ENCODE data around the gene CLDN5.

The CLDN5 gene

DNA sequence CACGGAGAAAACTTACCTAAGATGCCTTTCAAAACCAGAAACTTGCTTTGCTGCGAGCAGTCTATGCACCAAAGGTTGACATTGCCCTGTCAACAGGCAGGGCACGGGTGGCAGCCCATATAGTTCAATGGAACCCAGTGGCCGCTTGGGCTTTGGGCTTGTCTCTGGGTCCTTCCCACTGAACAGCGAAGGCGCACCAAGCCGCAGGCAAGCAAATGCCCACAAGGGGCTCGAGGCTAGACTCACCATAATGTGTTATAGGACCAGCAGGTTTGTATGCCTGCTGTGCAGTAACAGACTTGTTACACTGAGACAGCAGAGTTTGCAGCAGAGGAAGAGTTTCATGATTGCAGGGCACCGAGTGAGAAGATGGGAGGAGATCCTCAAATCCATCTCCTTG is 20.3 kb downstream of the CLDN5 start:
- DNase-seq (ENCODE audit: low read depth) = no peak

GRCh38 chr22:19503367-19503766 is 20.8 kb downstream of the CLDN5 start:
- DNase-seq (ENCODE audit: low read depth) = no peak

GRCh38 chr22:19501897-19502447 is 22.2 kb downstream of the CLDN5 start:
- DNase-seq (ENCODE audit: low read depth) = no peak

DNA sequence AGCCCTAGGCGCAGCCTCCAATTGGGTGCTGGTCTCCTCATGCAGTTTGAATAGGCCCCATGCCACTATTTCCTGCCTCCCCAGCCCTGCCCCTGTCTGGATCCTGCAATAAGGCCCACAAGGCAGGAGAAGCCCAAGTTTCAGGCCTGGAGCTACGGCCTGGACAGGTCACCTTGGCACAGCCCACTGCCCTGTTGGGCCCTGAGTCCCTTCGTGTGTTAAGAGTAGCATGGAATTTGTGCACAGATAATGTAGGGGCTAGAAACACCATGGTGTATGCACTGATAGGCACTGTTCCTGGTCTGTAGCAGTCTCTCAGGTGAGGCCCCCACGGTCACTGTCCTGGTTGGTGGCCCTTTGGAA is 24.3 kb downstream of the CLDN5 start:
- no peak for DNase-seq (ENCODE audit: low read depth)

- no peak for DNase-seq (ENCODE audit: low read depth)
Measured at GRCh38 chr22:19499236-19499879, 24.9 kb downstream of the CLDN5 start.

DNA sequence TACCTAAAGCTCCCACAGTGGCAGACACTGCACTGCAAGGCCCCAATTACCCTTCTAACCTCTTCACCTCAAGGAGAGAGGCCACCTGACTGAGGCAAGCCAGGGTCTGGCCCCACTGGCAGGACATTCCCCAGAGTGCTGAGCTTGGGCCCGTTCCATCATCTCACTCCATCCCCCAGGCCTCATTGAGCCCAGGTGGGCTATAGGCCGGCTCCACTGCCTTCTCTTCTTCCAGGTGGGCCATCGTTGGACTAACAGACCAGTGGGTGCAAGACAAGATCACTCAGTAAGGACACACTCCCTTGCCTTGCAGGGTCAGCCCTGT is 25.4 kb downstream of the CLDN5 start:
- no peak for DNase-seq (ENCODE audit: low read depth)

GRCh38 chr22:19498154-19498865 is 25.9 kb downstream of the CLDN5 start:
- DNase-seq (ENCODE audit: low read depth) = no peak

DNA sequence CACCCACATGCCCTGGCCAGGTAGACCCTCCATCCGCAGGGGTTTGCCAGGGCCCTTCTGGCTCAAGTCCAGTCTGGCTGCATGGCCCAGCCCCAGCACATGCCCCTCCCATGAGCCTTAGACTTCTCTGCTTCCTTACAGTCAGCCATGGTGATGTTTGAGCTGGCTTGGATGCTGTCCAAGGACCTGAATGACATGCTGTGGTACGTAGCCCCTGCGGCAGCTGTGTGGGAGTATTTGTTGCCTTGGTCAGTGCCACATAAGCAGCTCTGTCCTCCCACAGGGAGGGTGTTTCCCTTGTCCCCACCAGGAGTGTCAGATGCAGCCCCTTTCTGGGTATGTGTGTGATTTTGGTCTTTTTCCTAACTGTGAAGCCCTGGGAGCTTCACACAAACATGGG is 27.0 kb downstream of the CLDN5 start:
- no peak for DNase-seq (ENCODE audit: low read depth)

DNA sequence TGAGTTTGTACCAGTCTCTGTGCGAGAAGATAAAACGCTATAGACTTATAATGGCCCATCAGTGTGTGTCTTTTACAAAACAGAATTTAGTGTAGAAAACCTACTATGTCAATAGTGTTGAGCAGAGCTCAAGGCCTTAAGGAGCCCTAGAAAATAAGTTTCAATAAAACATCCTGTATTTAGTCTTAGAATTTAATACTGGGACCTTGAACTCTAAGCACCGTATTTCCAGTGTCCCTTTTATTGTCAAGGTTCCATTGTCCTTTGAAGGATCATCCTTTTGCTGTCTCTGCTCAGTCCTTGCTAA is 27.9 kb downstream of the CLDN5 start:
- no peak for DNase-seq (ENCODE audit: low read depth)

- no peak for DNase-seq (ENCODE audit: low read depth)
Measured at GRCh38 chr22:19495562-19496323, 28.5 kb downstream of the CLDN5 start.

- DNase-seq (ENCODE audit: low read depth) = no peak
Measured at GRCh38 chr22:19494676-19495173, 29.5 kb downstream of the CLDN5 start.

DNA sequence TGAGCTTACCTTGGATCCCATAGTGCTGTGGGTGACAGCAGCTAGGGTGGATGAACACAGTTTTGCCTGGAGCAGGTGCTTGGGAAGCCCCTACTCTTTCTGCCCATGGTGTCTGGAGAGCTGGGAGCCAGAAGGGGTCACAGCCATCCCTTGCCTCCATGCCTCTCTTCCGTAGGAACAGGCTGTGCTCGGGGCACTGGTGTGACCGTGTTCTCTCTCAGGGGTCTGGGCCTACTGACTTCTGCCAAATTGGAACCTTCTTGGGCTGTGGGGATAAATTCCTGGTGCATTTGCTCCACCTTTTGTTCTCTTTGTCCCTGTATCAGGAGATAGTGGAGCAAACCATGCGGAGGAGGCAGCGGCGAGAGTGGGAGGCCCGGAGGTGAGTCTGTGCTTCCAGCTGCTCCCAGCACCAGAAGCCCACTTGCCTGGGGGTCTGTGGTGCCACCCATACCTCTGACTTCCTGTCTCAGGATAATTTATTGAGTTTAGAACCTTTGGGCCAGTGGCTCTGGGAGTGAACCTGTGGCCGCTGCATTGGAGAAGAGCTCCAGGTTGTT is 30.1 kb downstream of the CLDN5 start:
- no peak for DNase-seq (ENCODE audit: low read depth)

DNA sequence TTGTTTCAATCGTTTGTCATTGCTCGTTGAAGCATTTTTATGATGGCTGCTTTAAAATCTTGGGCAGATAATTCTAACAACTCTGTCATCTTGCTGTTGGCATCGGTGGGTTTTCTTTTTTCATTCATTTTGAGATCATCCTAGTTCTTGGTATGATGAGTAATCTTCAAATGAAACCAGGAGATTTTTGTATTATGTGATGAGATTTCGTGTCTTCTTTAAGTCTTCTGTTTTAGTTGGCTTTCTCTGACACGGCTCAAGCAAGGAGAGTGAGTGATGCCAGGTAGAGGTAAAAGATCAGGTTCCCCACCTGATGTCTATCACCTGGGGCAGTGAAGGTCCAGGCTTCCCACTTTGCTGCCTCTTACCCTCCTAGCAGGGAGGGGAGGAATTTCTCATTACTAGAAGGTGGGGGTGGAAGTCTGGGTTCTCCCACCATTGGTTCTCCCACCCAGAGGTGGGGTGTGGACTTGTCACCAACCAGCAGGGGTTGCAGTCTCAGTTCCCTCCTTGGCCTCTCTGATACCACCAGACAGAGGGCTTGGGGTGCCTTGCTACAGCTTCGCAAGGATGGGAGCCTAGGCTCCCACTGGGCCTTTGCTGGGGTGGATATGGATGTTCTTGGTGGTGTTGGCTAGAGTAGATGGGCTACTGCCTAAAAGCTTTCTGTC is 31.6 kb downstream of the CLDN5 start:
- DNase-seq (ENCODE audit: low read depth) = no peak

DNA sequence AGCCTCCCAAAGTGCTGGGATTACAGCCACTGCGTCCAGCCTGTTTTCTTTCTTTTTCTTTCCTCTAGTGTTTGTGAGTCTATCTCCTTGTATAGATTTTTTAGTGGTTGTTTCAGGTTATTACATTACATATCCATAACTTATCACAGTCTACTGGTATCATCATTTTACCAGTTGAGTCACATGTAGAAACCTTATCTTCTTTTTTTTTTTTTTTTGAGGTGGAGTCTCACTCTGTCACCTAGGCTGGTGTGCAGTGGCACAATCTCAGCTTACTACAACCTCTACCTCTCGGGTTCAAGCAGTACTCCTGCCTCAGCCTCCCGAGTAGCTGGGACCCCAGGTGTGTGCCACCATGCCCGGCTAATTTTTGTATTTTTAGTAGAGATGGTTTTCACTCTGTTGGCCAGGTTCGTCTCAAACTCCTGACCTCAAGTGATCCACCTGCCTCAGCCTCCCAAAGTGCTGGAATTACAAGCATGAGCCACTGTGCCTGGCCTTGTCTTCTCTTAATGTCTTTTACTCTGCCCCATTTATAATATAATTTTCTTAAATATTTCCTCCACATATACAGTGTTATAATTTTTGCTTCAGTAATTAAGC is 33.5 kb downstream of the CLDN5 start:
- DNase-seq (ENCODE audit: low read depth) = no peak

DNA sequence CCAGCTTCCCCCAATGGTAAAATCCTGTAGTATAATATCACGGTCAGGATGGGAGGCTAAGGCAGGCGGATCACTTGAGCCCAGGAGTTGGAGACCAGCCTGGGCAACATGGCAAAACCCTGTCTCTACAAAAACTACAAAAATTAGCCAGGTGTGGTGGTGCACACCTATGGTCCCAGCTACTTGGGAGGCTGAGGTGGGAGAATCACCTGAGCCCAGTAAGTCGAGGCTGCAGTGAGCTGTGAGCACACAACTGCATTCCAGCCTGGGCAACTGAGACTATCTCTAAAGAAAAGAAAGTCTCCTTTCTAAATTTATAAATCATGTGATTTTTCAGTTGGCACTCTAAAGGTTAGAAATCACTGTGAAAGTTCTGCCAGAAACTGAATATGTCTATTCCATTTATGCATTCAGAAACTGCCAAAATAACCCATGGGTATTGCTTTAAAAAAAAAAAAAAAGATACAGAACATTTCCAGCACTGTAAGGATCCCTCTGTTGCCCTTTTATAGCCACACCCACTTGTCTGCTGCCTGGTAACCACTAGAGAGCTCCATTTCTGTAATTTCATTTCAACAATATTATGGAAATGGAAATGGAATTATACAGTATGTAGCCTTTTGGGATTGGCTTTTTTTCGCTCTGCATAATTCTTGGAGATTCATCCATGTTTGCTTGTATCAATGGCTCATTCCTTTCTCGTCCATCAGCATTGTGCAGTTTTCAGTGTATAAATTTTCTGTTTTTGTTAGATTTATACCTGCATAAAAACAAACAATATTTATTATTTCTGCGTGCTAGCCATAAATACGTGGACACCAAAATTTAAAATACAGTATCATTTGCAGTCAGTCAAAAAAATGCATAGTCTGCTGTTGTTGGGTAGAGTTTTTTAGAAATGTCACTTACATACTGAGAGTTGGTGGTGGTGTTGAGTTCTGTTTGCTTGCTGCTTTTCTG is 35.0 kb downstream of the CLDN5 start:
- DNase-seq (ENCODE audit: low read depth) = no peak

GRCh38 chr22:19488285-19488684 is 35.9 kb downstream of the CLDN5 start:
- no peak for DNase-seq (ENCODE audit: low read depth)

- no peak for DNase-seq (ENCODE audit: low read depth)
Measured at GRCh38 chr22:19483481-19484244, 40.5 kb downstream of the CLDN5 start.

DNA sequence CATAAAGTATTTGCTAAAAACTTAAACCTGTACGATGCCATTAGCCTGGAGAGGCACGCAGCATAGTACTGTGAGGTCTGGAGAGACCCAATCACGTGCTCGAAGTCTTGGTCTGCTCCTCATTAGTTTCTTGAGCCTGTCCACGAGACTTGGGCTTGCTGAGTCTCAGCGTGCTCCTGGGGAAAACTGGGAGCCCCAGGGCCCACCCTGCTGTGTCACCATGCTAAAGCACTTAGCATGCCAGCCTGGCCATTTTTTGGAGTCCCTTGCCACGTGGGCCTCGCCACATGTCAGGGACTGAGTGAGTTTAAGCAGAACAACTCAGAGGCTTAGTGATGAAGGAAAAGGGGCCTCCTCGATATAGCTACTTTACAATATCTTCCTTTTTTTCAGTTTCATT is 41.9 kb downstream of the CLDN5 start:
- no peak for DNase-seq (ENCODE audit: low read depth)

DNA sequence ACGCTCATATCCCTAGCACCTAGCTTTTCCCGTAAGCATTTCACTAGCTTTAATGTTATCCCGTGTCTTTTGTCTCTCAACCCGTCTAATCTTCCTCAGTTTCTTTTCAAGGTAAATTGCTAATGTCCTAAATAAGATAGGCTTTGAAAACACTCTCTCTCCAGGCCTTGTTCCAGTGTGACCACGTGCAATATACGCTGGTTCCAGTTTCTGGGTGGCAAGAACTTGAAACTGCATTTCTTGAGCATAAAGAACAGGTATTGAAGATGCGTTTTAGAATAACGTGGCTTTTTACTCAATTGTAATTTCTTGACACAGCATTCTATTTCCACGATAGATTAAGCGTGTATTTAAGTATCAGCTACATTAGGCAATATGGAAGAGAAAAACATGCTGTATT is 43.4 kb downstream of the CLDN5 start:
- no peak for DNase-seq (ENCODE audit: low read depth)

- DNase-seq (ENCODE audit: low read depth) = no peak
Measured at GRCh38 chr22:19480173-19480568, 44.0 kb downstream of the CLDN5 start.

All from stimulated activated CD8-positive, alpha-beta memory T cell treated with anti-CD3 and anti-CD28 coated beads, Interleukin-7, amount 100 ng/mL, for 24 hours (primary cell).